ENCODE results near the gene AARS1. TPM values are rescaled to one million over a fixed set of nuclear protein-coding genes. Genes with fewer than 3 reads are reported as not detected.

AARS1 gene
- total and polyA plus RNA-seq, 10 of the 15 experiments (the other 5 are each of a cell fraction or from before 2014, with no cell fraction given), result 21.5 to 143 (median 96.9) TPM

- no peaks in the 10 kb centered on the region for H3K9me3 ChIP-seq (replicated peaks; ENCODE audit: control insufficient read depth, insufficient read depth, low read length)
- no peaks in the 10 kb centered on the region for H3K79me2 ChIP-seq (ENCODE audit: control insufficient read depth, insufficient read depth, low read length)
- no TSS peak for BruUV-seq (replicated peaks)
- no peak overlapping the region for H3K27ac ChIP-seq (ENCODE audit: control insufficient read depth, insufficient read depth)
- H3K9ac ChIP-seq (ENCODE audit: control insufficient read depth, insufficient read depth, low read length), result no peak overlapping the region
- CTCF ChIA-PET, result interaction anchor here (0.6 to 1.6 kb wide), 6 partner anchors 11 to 329 kb away, joined by 3 to 5 read pairs (median 3); no protein-coding TSS in a partner anchor
- in situ Hi-C loops (cut with MboI), result no loop called here
- POLR2A ChIA-PET, result interaction anchor here (0.5 to 1.2 kb wide), 4 partner anchors 18 to 355 kb away, joined by 3 to 4 read pairs (median 4); partner anchors contain the start of gene DDX19A
- RAD21 ChIA-PET (ENCODE audit: unreplicated experiment), result no interaction called here
- no peak overlapping the region for H3K4me3 ChIP-seq
- FAIRE-seq, result no peak
- 93% methylated on average over 7 of the region's 7 CpGs for WGBS (ENCODE audit: insufficient coverage, insufficient replicate concordance, low lambda C conversion rate, missing lambda C conversion rate)
- intact Hi-C loops (cut with micrococcal nuclease; ENCODE audit: unreplicated experiment), result no loop called here
- ATAC-seq, result no peak
- SMC1A ChIA-PET (ENCODE audit: uncharacterized antibody, unreplicated experiment), result interaction anchor here (0.7 to 2.0 kb wide), 7 partner anchors 10 to 328 kb away, joined by 3 to 6 read pairs (median 3); partner anchors contain the start of genes DDX19A and EXOSC6
- no peak overlapping the region for H2AFZ ChIP-seq (ENCODE audit: control insufficient read depth, low read depth, low read length)
- no peak for DNase-seq (ENCODE audit: low read depth, low spot score)
- peaks cover 0 to 10% of the 10 kb centered on the region in 2 experiments; a peak in 3 of 4 replicates for H3K36me3 ChIP-seq (ENCODE audit: control insufficient read depth in 2 of 2, insufficient read depth in 2 of 2, low read length in 1 of 2)
- no peak overlapping the region for H3K4me2 ChIP-seq (ENCODE audit: control insufficient read depth, insufficient read depth)
- H4K20me1 ChIP-seq (ENCODE audit: control insufficient read depth, insufficient read depth), result no peaks in the 10 kb centered on the region
- no peaks in the 10 kb centered on the region for H3K4me1 ChIP-seq (ENCODE audit: control insufficient read depth, insufficient read depth, low read length)
- no peaks in the 10 kb centered on the region for H3K27me3 ChIP-seq (replicated peaks in 1 of 2; ENCODE audit: control insufficient read depth in 2 of 2, insufficient read depth in 2 of 2, low read length in 1 of 2)
- TF ChIP-seq ATF2 (IDR thresholded peaks at IDR 0.05; ENCODE audit: low read length) (no peak), ZNF384 (IDR thresholded peaks at IDR 0.05; ENCODE audit: borderline replicate concordance, low read depth, low read length) (no peak), DPF2 (IDR thresholded peaks at IDR 0.05) (no peak), MXI1 (IDR thresholded peaks at IDR 0.05; ENCODE audit: low read depth, low read length) (no peak), MYB (IDR thresholded peaks at IDR 0.05; ENCODE audit: borderline replicate concordance, low read depth, low read length) (no peak), PRDM15 (CRISPR knock-in tag; IDR thresholded peaks at IDR 0.05) (no peak), BCL11A (IDR thresholded peaks at IDR 0.05; ENCODE audit: low read depth, low read length) (no peak), SREBF2 (IDR thresholded peaks at IDR 0.05; ENCODE audit: low read length) (no peak), BCL3 (IDR thresholded peaks at IDR 0.05; ENCODE audit: borderline replicate concordance, insufficient read depth, low read depth, low read length, poor library complexity, severe bottlenecking) (no peak), CREB1 (IDR thresholded peaks at IDR 0.05; ENCODE audit: low read depth) (no peak), PML (IDR thresholded peaks at IDR 0.05; ENCODE audit: low read length) (no peak), TCF12 (IDR thresholded peaks at IDR 0.05; ENCODE audit: low read depth, low read length) (no peak), IRF3 (IDR thresholded peaks at IDR 0.05) (no peak), POU2F2 (IDR thresholded peaks at IDR 0.05; ENCODE audit: borderline replicate concordance, low read depth, low read length) (no peak)
Observed at GRCh38 chr16:70324998-70325747, 35.9 kb upstream of the AARS1 start.
